B cell (primary cell): ENCODE measurements around the gene PITPNM1. TPM values are rescaled to one million over a fixed set of nuclear protein-coding genes. Genes with fewer than 3 reads are reported as not detected.

Experiments
- ATAC-seq: fragments of 200-7000 bp; cut with Tn5 transposase; one replicate; pipeline ENCODE4 v1.10.0; 2021; ENCODE audit warnings: low read depth, mild to moderate bottlenecking, moderate number of reproducible peaks, moderate library complexity
- CTCF ChIA-PET: fragments of 350-600 bp; sonication (Branson Sonifier 250); formaldehyde crosslinking; loops from one replicate; lab custom pipeline; 2021; ENCODE audit warnings: antibody characterized with exemption, inconsistent platforms; lab: Charles Lee
- POLR2A ChIA-PET: fragments of 350-600 bp; sonication (Branson Sonifier 250); formaldehyde crosslinking; loops from one replicate; lab custom pipeline; 2021; ENCODE audit warnings: antibody characterized with exemption; lab: Charles Lee
- DNase-seq: peaks from one replicate; pipeline ENCODE4 v3.0.0; 2013
- H2AFZ ChIP-seq: 2 replicates; pipeline ENCODE4 v1.6.1; 2012; ENCODE audit warnings: mild to moderate bottlenecking, low read depth, low read length; ENCODE audit not compliant: insufficient read depth, poor library complexity, severe bottlenecking
- H3K27ac ChIP-seq, 2 donors: 1 replicate in 1 of 2; 2 replicates in 1 of 2; pipeline ENCODE4 v1.5.1; 2012 to 2013; ENCODE audit warnings: low read length in 2 of 2, mild to moderate bottlenecking in 2 of 2, moderate library complexity in 1 of 2
- H3K27me3 ChIP-seq, 4 experiments: fragments of 200-600 bp in 1 of 4; sonication (generic) in 1 of 4; replicated peaks in 1 of 4; 1 replicate in 2 of 4; 2 replicates in 2 of 4; pipeline versions ENCODE4 v1.6.1 to v1.7.0; 2013 to 2016; ENCODE audit warnings: low read length in 3 of 4, mild to moderate bottlenecking in 2 of 4, mixed read lengths in 1 of 4, moderate library complexity in 1 of 4; ENCODE audit not compliant: insufficient read depth in 4 of 4, control insufficient read depth in 3 of 4; ENCODE audit errors: control extremely low read depth in 1 of 4
- H3K36me3 ChIP-seq, 2 experiments: replicated peaks in 1 of 2; 1 replicate in 1 of 2; 2 replicates in 1 of 2; pipeline versions ENCODE4 v1.6.1 to v1.7.1; 2013; ENCODE audit warnings: low read length in 1 of 2; ENCODE audit not compliant: insufficient read depth in 2 of 2, control insufficient read depth in 1 of 2; ENCODE audit errors: control extremely low read depth in 1 of 2, extremely low read depth in 1 of 2
- H3K4me1 ChIP-seq, 2 donors: fragments of 200-600 bp in 1 of 2; sonication (generic) in 1 of 2; 1 replicate in 1 of 2; 2 replicates in 1 of 2; pipeline versions ENCODE4 v1.5.1 to v1.6.1; 2013 to 2017; ENCODE audit warnings: low read length in 2 of 2; ENCODE audit not compliant: control insufficient read depth in 2 of 2, insufficient read depth in 2 of 2
- H3K4me2 ChIP-seq: replicated peaks from 2 replicates; pipeline ENCODE3; 2012; ENCODE audit warnings: mild to moderate bottlenecking, low read depth, low read length; ENCODE audit not compliant: poor library complexity, severe bottlenecking
- H3K4me3 ChIP-seq, 5 experiments: fragments of 200-600 bp in 1 of 5; sonication (generic) in 1 of 5; 1 replicate in 3 of 5; 2 replicates in 2 of 5; pipeline versions ENCODE4 v1.5.1 to v1.7.0; 2011 to 2016; ENCODE audit warnings: low read length in 4 of 5, mild to moderate bottlenecking in 4 of 5, low read depth in 2 of 5, control low read depth in 1 of 5, moderate library complexity in 1 of 5; ENCODE audit not compliant: insufficient read depth in 1 of 5; ENCODE audit errors: control extremely low read depth in 1 of 5, extremely low read depth in 1 of 5
- H3K79me2 ChIP-seq: fragments of 200-600 bp; sonication (generic); one replicate; pipeline ENCODE4 v1.6.0; 2016; ENCODE audit warnings: low read length; ENCODE audit not compliant: control insufficient read depth, insufficient read depth
- H3K9ac ChIP-seq: fragments of 200-600 bp; sonication (generic); 2 replicates; pipeline ENCODE4 v1.6.1; 2017; ENCODE audit warnings: mild to moderate bottlenecking, low read length, moderate library complexity
- H3K9me3 ChIP-seq, 3 donors: one replicate each; pipeline versions ENCODE4 v1.6.1 to v1.7.1; 2013; ENCODE audit warnings: low read length in 2 of 3; ENCODE audit not compliant: control insufficient read depth in 2 of 3, insufficient read depth in 1 of 3; ENCODE audit errors: control extremely low read depth in 1 of 3
- H4K20me1 ChIP-seq: 2 replicates; pipeline ENCODE4 v1.6.0; 2012; ENCODE audit warnings: mild to moderate bottlenecking, low read length; ENCODE audit not compliant: insufficient read depth, control insufficient read depth, poor library complexity, severe bottlenecking
- H3K27ac Mint-ChIP-seq: one replicate; pipeline ENCODE4 v1.8.0; 2021; ENCODE audit warnings: mixed read lengths
- H3K27me3 Mint-ChIP-seq: one replicate; pipeline ENCODE4 v1.8.0; 2021; ENCODE audit warnings: mixed read lengths
- H3K4me1 Mint-ChIP-seq: one replicate; pipeline ENCODE4 v1.8.0; 2021; ENCODE audit warnings: mixed read lengths
- H3K4me3 Mint-ChIP-seq: one replicate; pipeline ENCODE4 v1.8.0; 2021; ENCODE audit warnings: mixed read lengths
- H3K9me3 Mint-ChIP-seq: one replicate; pipeline ENCODE4 v1.8.0; 2022; ENCODE audit warnings: mixed read lengths; ENCODE audit not compliant: insufficient read depth
- EZH2 ChIP-seq: IDR thresholded peaks from 2 replicates; pipeline ENCODE4 v1.6.1; 2012; ENCODE audit warnings: borderline replicate concordance, low read depth, mild to moderate bottlenecking, moderate library complexity, low read length; ENCODE audit not compliant: insufficient read depth, poor library complexity, severe bottlenecking
- WGBS: methylation state at CpG from one replicate; pipeline ENCODE4 v1.1.5; 2013; ENCODE audit warnings: missing lambda C conversion rate; ENCODE audit not compliant: insufficient coverage; 5-methylcytosine and 5-hydroxymethylcytosine counted together
- intact Hi-C: fragments of 100-400 bp; cut with micrococcal nuclease; formaldehyde crosslinking; loops from one replicate; pipeline ENCODE4 v1.10.0; 2022
- polyA plus RNA-seq: library from polyadenylated mRNA; depleted of rRNA; stranded (reverse); fragments of >200 nt; gene quantifications from 2 replicates; pipeline ENCODE4 v1.2.3, GENCODE V29; 2012
- total RNA-seq, 2 donors: library from RNA; stranded (reverse); fragments of 120-200 nt in 1 of 2; gene quantifications; 1 replicate in 1 of 2; 2 replicates in 1 of 2; pipeline versions ENCODE4 v1.2.3 to v1.2.4, GENCODE V29; 2013 to 2022
- TF ChIP-seq, protein P1 (sequence below): fragments of 200-600 bp; IDR thresholded peaks from one replicate; pipeline ENCODE4 v1.8.0; 2022; ENCODE audit warnings: antibody characterized with exemption, mild to moderate bottlenecking

Gene PITPNM1
- total and polyA plus RNA-seq, 2 donors (not counting 1 experiment from before 2014, with no cell fraction given) = 152 to 166 TPM

- Mint-ChIP-seq H3K4me1 (peaks cover 46% of the 10 kb centered on the region), H3K9me3 (no peaks in the 10 kb centered on the region), H3K27ac (peak overlapping the region; percentile 89), H3K4me3 (peak overlapping the region; percentile 95), H3K27me3 (no peaks in the 10 kb centered on the region)
- intact Hi-C loops = loop anchor here (1.0 kb wide), 8 partner anchors 14 to 115 kb away; partner anchors contain the start of genes AIP, PPP1CA, PTPRCAP and RAD9A
- peaks cover 40% of the 10 kb centered on the region for H3K79me2 ChIP-seq
- POLR2A ChIA-PET = interaction anchor here (1.0 to 10.4 kb wide), 10 partner anchors 10 to 66 kb away, joined by 3 to 215 read pairs (median 24); partner anchors contain the start of genes AIP, CORO1B, PPP1CA and PTPRCAP
- peak overlapping the region; percentile 73 to 78 for H3K27ac ChIP-seq
- peaks cover 28 to 52% of the 10 kb centered on the region in 2 donors for H3K4me1 ChIP-seq
- H3K9me3 ChIP-seq = no peaks in the 10 kb centered on the region
- WGBS = 21% methylated on average over 9 of the region's 9 CpGs
- H4K20me1 ChIP-seq = peaks cover 10% of the 10 kb centered on the region
- DNase-seq = no peak
- H3K27me3 ChIP-seq = no peaks in the 10 kb centered on the region
- peak overlapping the region; percentile 65 for H3K9ac ChIP-seq
- H3K36me3 ChIP-seq = peaks cover 2 to 9% of the 10 kb centered on the region in 2 experiments
- ATAC-seq = no peak
- CTCF ChIA-PET = interaction anchor here (0.6 to 6.7 kb wide), 15 partner anchors 10 to 127 kb away, joined by 3 to 64 read pairs (median 5); partner anchors contain the start of genes CDK2AP2, CORO1B, PITPNM1 and PPP1CA
- peak overlapping the region; percentile 98 for H3K4me2 ChIP-seq
- H3K4me3 ChIP-seq = peak overlapping the region; percentile 58 to 69 (median 61)
- no peak for TF ChIP-seq EZH2
- TF ChIP-seq, protein P1, sequence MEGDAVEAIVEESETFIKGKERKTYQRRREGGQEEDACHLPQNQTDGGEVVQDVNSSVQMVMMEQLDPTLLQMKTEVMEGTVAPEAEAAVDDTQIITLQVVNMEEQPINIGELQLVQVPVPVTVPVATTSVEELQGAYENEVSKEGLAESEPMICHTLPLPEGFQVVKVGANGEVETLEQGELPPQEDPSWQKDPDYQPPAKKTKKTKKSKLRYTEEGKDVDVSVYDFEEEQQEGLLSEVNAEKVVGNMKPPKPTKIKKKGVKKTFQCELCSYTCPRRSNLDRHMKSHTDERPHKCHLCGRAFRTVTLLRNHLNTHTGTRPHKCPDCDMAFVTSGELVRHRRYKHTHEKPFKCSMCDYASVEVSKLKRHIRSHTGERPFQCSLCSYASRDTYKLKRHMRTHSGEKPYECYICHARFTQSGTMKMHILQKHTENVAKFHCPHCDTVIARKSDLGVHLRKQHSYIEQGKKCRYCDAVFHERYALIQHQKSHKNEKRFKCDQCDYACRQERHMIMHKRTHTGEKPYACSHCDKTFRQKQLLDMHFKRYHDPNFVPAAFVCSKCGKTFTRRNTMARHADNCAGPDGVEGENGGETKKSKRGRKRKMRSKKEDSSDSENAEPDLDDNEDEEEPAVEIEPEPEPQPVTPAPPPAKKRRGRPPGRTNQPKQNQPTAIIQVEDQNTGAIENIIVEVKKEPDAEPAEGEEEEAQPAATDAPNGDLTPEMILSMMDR = no peak
- peak overlapping the region; percentile 78 for H2AFZ ChIP-seq
Measured at GRCh38 chr11:67469508-67469811, 35.7 kb downstream of the PITPNM1 start.
